Activated T-helper 1 cell treated with anti-CD3 and anti-CD28 coated beads, Interleukin-12 subunit alpha, Interleukin-12 subunit beta, Interleukin-2, Interleukin-4 antibody, amounts not matched to agents 30 ng/mL and 10 ng/mL and 1 ng/mL, durations not matched to agents 14 hours and 24 hours and 36 hours (primary cell): ENCODE results near the gene TBC1D2. TPM values are rescaled to one million over a fixed set of nuclear protein-coding genes. Genes with fewer than 3 reads are reported as not detected.

ENCODE experiments used
- DNase-seq: peaks from one replicate; pipeline ENCODE4 v3.0.0; 2021; ENCODE audit warnings: low spot score
- H3K27ac Mint-ChIP-seq: one replicate; pipeline ENCODE4 v1.8.0; 2021; ENCODE audit warnings: mild to moderate bottlenecking, mixed read lengths
- H3K27me3 Mint-ChIP-seq: one replicate; pipeline ENCODE4 v1.8.0; 2022; ENCODE audit warnings: mild to moderate bottlenecking, moderate library complexity, mixed read lengths; ENCODE audit not compliant: insufficient read depth
- H3K36me3 Mint-ChIP-seq: one replicate; pipeline ENCODE4 v1.8.0; 2021; ENCODE audit warnings: low read depth, mixed read lengths
- H3K4me1 Mint-ChIP-seq: one replicate; pipeline ENCODE4 v1.8.0; 2021; ENCODE audit warnings: low read depth, mixed read lengths
- H3K4me3 Mint-ChIP-seq: one replicate; pipeline ENCODE4 v1.8.0; 2021; ENCODE audit warnings: mild to moderate bottlenecking, moderate library complexity, mixed read lengths
- H3K9me3 Mint-ChIP-seq: one replicate; pipeline ENCODE4 v1.8.0; 2021; ENCODE audit warnings: mixed read lengths
- intact Hi-C: fragments of 100-400 bp; cut with micrococcal nuclease; formaldehyde crosslinking; loops from one replicate; pipeline ENCODE4 v1.15.1; 2024
- total RNA-seq: library from RNA; stranded (reverse); gene quantifications from 2 replicates; pipeline ENCODE4 v1.2.3, GENCODE V29; 2022

Gene TBC1D2
- total RNA-seq, 1 donor from 2014 or later = 2.2 TPM

DNA sequence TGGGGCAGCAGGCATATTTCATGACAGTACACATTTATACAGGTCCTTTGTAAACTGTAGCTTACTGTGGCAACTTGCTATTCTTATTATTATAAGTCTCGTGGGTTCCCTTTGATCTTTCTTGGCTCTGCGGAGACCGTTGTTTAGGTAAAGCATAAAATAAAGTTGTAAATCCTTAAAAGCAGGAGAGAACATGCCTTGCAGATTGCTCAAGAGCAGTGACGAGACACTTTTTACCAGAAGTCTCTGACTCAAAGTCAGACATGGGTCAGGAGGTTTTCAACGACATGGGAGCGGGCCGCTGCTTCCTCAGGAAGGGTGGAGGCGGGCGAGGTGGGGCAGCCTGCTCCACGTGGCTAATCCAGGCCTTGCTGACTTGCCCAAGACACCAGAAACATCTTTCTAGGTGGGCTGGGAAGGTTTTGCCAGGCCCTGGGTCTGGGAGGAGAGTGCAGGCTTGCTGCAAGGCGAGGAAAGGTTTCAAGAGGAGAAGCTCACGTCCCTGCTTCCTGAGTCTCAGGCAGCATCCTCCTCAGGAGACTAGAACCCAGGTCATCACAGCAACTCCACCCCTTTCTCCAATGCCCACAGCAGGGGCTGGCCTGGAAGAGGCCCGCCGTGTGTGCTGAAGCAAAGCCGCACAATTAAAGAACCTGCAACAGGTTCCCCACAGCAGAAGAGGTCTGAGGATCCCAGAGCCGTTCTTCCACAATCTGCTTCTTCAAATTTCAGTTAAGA lies 6.5 kb downstream of the TBC1D2 start:
- intact Hi-C loops = no loop called here
- H3K36me3 Mint-ChIP-seq = no peaks in the 10 kb centered on the region
- no peaks in the 10 kb centered on the region for H3K27me3 Mint-ChIP-seq
- H3K27ac Mint-ChIP-seq = peak overlapping the region; percentile 84
- DNase-seq = no peak
- H3K4me3 Mint-ChIP-seq = peak overlapping the region; percentile 31
- H3K9me3 Mint-ChIP-seq = no peaks in the 10 kb centered on the region
- H3K4me1 Mint-ChIP-seq = peaks cover 36% of the 10 kb centered on the region

DNA sequence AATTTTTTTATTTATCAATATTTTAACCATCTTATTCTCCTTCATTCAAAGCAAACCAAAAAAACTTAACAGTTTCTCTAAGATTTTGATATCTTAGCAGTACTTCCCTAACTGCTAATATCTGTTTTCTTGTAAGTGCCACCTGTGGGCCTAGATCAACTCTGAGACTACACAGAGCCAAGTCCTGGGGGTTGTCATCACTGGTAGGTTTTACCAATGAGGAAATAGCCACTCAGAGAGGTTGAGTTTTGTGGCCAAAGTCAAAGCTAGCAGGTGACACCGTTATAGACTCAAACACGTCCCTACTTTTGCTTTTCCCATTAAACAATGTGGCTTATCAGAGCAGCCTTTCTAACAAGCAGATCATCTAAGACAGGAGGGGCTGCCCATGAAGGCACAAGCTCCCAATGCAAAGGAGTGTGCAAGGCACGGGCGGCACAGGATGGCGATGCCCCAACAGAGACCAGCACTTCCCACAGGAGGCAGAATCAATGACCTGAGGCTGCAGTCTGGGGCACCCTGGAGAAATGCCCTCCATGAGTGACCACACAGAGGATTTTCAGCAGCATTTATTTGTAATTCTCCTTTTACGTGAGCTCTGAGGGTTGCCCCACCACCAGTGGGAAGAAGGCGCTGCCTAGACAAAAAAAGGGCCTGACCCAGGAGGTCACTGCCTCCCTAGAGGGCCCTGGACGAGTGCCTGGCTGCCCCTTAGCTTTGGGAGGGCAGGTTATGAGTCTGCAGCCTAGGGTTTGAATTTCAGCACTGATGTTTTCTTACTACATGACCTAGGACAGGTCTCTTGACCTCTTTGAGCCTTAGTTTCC lies 7.4 kb downstream of the TBC1D2 start:
- no peaks in the 10 kb centered on the region for H3K36me3 Mint-ChIP-seq
- H3K27me3 Mint-ChIP-seq = no peaks in the 10 kb centered on the region
- intact Hi-C loops = no loop called here
- peaks cover 28% of the 10 kb centered on the region for H3K4me1 Mint-ChIP-seq
- H3K27ac Mint-ChIP-seq = peak overlapping the region; percentile 84
- no peaks in the 10 kb centered on the region for H3K9me3 Mint-ChIP-seq
- no peak for DNase-seq
- no peak overlapping the region for H3K4me3 Mint-ChIP-seq

DNA sequence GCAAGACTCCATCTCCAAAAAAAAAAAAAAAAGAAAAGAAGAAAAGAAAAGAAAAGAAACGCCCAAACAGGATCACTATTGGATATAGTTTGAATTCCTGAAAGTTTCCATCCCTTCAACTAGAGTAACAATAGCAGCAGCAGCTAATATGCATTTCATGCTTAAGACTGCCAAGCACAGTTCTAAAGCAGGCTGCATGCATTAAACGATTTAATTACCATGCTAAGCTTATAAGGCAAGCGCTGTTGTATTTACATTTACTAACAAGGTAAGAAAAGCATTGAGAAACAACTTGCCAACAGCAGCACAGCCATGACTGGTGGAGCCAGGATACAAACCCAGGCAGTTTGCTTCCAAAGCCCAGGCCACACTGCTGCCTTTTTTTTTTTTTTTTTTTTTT lies 13.0 kb downstream of the TBC1D2 start:
- no peaks in the 10 kb centered on the region for H3K27me3 Mint-ChIP-seq
- peaks cover 2% of the 10 kb centered on the region for H3K36me3 Mint-ChIP-seq
- DNase-seq = no peak
- no peaks in the 10 kb centered on the region for H3K4me1 Mint-ChIP-seq
- no peak overlapping the region for H3K27ac Mint-ChIP-seq
- no peak overlapping the region for H3K4me3 Mint-ChIP-seq
- no peaks in the 10 kb centered on the region for H3K9me3 Mint-ChIP-seq
- intact Hi-C loops = no loop called here

DNA sequence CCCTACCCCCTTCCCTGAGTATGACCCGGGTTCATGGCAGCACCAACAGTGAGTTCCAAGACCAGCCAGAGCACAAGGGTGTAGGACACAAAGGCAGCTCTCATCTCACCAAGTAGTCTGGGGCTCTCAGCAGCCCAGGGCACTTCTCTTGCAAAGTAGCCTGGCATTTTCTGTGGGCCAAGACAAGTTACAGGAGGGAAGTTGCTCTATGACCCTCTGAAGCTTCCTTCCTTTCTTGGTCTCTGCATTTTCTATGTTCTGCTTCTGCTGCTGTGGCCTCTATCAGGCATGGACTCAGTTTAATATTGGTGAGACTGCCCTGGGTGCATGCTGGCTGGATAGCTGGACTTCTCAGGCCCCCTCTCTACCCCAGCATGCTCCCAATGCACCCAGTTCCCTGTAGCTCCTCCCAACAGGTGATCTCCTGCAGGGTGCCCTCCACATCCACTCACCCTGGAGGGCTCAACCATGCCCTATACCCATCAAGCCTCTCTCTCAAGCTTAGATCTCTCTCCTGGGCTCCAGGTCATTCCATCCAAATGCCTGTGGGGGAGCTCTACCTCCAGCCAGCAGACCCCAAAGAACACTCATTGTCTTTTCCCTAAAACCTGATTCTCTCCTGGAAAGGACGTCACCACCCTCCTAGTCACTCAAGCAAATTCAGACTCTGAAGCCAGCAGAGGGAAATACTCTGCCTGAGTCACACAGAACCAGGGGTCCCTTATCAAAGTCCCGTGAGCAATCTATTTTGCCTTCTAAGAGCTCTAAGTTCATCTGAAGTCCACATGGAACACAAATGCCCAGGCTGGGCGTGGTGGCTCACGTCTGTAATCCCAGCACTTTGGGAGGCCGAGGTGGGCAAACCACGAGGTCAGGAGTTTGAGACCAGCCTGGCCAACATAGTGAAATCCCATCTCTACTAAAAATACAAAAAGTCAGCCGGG lies 13.8 kb downstream of the TBC1D2 start:
- Mint-ChIP-seq H3K9me3 (no peaks in the 10 kb centered on the region), H3K4me1 (no peaks in the 10 kb centered on the region), H3K4me3 (no peak overlapping the region), H3K27me3 (no peaks in the 10 kb centered on the region), H3K27ac (no peak overlapping the region), H3K36me3 (peaks cover 2% of the 10 kb centered on the region)
- no peak for DNase-seq
- intact Hi-C loops = no loop called here

DNA sequence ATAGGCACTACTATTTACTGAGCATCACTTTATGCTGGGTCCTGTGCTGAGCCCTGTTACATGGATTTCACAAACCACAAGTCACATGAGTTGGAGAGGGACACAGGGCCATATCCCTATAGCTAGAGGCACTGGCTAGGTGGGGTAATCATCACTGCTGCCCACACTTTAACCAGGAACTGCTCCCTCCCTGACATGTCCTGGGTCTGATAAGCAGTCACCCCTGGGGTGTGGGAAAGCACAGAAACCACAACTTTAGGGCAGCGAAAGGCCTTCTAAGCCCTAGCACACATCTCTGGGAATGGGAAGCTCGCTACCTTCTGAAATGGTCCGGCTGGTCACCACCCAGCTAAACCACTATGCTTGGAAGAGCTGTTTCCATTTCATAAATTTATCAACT lies 15.0 kb downstream of the TBC1D2 start:
- no peaks in the 10 kb centered on the region for H3K27me3 Mint-ChIP-seq
- H3K4me3 Mint-ChIP-seq = no peak overlapping the region
- intact Hi-C loops = no loop called here
- H3K9me3 Mint-ChIP-seq = no peaks in the 10 kb centered on the region
- DNase-seq = no peak
- H3K4me1 Mint-ChIP-seq = no peaks in the 10 kb centered on the region
- no peak overlapping the region for H3K27ac Mint-ChIP-seq
- peaks cover 2% of the 10 kb centered on the region for H3K36me3 Mint-ChIP-seq

DNA sequence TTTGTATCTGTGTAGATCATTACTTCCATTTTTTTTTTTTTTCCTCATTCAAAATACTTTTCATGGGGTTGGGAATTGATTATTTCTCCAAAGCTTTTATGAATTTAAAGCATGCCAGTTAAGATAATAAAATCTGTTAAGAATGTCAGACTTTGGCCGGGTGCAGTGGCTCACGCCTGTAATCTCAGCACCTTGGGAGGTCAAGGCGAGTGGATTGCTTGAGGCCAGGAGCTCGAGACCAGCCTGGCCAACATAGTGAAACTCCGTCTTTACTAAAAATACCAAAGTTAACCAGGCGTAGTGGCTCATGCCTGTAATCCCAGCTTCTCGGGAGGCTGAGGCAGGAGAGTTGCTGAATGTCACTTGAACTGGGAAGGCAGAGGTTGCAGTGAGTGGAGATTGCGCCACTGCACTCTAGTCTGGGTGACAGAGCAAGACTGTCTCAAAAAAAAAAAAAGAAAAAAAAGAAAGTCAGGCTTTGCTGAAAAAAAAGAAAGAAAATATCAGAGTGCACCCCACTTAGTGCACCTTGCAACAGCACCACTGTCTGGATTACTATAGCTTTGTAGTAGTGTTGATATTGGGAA lies 18.5 kb downstream of the TBC1D2 start:
- H3K36me3 Mint-ChIP-seq = peaks cover 2% of the 10 kb centered on the region
- H3K9me3 Mint-ChIP-seq = no peaks in the 10 kb centered on the region
- H3K4me1 Mint-ChIP-seq = no peaks in the 10 kb centered on the region
- no peak overlapping the region for H3K27ac Mint-ChIP-seq
- H3K4me3 Mint-ChIP-seq = no peak overlapping the region
- intact Hi-C loops = no loop called here
- no peaks in the 10 kb centered on the region for H3K27me3 Mint-ChIP-seq
- DNase-seq = no peak

DNA sequence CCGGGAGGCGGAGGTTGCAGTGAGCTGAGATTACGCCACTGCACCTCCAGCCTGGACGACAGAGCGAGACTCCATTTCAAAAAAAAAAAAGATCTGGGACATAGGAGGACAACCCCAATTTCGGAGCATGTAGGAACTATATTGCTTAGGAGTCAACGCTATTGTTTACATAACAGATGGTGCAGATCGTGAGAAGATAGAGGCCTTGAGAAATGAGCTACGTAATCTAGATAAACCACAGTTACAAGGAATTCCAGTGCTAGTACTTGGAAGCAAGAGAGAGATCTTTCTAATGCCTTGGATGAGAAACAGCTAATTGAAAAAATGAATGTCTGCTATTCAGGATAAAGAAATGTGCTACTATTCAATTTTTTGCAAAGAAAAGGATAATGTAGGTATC lies 20.3 kb downstream of the TBC1D2 start:
- Mint-ChIP-seq H3K27ac (no peak overlapping the region), H3K4me1 (no peaks in the 10 kb centered on the region), H3K27me3 (no peaks in the 10 kb centered on the region), H3K4me3 (no peak overlapping the region), H3K36me3 (peaks cover 10% of the 10 kb centered on the region), H3K9me3 (no peaks in the 10 kb centered on the region)
- intact Hi-C loops = no loop called here
- DNase-seq = no peak

DNA sequence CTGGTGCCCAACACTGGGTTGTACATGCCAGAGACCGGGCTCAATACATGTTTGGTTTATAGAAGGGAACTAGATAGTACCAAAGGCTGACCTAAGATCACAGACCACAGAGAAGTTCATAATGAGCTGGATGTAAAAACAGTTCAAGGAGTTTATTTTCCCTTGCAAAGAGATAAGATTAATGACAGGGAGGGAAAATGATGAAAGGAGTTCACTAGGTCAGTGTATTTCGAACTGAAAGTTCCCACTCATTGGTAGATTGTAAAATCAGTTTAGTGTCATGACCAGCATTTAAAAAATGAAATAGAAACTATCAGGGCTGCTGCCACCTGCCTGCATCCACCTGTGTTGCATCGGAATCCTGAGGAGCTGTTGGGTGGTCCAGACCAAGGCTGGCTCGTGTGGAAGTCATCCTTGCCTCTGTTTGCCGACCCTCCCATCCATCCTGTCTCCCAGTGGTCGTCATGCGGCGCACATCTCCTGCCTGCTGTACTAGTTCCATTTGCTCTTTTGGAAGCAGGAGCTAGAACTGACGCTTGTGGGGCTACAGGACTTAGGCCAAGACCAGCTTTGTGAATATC lies 21.1 kb downstream of the TBC1D2 start:
- peaks cover 8% of the 10 kb centered on the region for H3K36me3 Mint-ChIP-seq

DNA sequence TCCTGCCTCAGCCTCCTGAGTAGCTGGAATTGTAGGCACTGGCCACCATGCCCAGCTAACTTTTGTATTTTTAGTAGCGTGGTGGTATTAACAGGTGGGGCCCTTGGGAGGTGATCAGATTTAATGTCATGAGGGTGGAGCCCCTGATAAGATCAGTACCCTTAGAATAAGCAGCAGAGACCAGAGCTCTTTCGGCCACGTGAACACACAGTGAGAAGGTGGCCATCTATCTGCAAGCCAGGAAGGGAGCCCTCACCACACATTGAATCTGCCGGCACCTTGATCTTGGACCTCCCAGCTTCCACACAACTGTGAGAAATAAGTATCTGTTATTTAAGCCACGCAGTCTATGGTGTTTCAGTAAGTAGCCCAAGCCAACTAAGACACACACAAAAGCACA lies 22.5 kb downstream of the TBC1D2 start:
- no peaks in the 10 kb centered on the region for H3K9me3 Mint-ChIP-seq
- no peak overlapping the region for H3K27ac Mint-ChIP-seq
- DNase-seq = no peak
- H3K4me3 Mint-ChIP-seq = no peak overlapping the region
- no peaks in the 10 kb centered on the region for H3K27me3 Mint-ChIP-seq
- H3K36me3 Mint-ChIP-seq = peaks cover 8% of the 10 kb centered on the region
- no peaks in the 10 kb centered on the region for H3K4me1 Mint-ChIP-seq
- intact Hi-C loops = no loop called here

More for the DNA sequence above, 21.1 kb downstream of the TBC1D2 start:
- no peak for DNase-seq
- intact Hi-C loops = no loop called here
- Mint-ChIP-seq H3K4me1 (no peaks in the 10 kb centered on the region), H3K27me3 (no peaks in the 10 kb centered on the region), H3K27ac (no peak overlapping the region), H3K9me3 (no peaks in the 10 kb centered on the region), H3K4me3 (no peak overlapping the region)

DNA sequence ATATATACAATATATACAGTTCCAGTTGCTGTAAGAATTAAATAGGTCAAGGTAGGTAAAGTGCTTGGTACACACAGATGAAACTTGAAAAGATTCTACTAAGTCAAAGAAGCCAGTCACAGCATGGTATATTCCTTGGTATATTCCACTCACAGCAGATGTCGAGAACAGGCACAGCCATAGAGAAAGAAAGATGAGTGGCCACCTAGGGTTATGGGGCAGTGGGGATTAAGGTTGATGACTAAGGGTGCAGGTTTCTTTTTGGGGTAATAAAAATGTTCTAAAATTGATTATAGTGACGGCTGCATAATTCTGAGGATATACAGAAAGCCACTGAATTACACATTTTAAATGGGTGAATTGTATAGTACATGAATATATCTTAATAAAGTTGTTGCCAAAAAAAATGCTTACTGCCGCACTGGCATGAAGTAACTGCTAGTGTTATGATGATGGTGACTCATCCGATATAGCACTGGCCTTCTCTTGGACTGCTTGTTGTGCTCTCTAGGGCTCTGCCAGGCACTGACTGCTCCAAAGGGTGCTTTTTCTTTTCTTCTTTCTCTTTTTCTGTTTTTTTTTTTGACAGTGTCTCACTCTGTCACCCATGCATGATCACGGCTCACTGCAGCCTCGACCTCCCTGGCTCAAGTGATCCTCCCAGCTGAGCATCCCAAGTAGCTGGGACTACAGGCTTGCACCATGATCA lies 23.5 kb downstream of the TBC1D2 start:
- DNase-seq = no peak
- no peak overlapping the region for H3K27ac Mint-ChIP-seq
- no peaks in the 10 kb centered on the region for H3K27me3 Mint-ChIP-seq
- no peaks in the 10 kb centered on the region for H3K9me3 Mint-ChIP-seq
- H3K4me3 Mint-ChIP-seq = no peak overlapping the region
- intact Hi-C loops = no loop called here
- peaks cover 8% of the 10 kb centered on the region for H3K36me3 Mint-ChIP-seq
- H3K4me1 Mint-ChIP-seq = no peaks in the 10 kb centered on the region

DNA sequence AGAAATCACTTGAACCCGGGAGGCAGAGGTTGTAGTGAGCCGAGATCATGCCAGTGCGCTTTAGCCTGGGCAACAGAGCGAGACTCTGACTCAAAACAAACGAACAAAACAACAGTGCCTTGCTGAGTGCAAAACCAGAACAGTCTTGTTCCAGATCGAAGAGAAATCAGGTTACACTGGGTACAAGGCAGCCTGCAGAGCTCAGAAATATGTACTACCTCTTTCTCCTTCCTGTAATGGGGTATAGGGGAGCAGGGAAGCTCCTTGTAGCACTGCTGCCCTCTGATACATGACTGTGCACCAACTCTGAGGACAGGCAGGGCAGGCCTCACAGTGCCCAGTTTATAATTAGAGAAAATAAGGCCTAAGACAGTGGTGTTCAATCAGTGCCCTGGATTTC lies 24.7 kb downstream of the TBC1D2 start:
- Mint-ChIP-seq H3K4me3 (no peak overlapping the region), H3K36me3 (peaks cover 8% of the 10 kb centered on the region), H3K4me1 (no peaks in the 10 kb centered on the region), H3K27me3 (no peaks in the 10 kb centered on the region), H3K27ac (no peak overlapping the region), H3K9me3 (no peaks in the 10 kb centered on the region)
- DNase-seq = no peak
- intact Hi-C loops = no loop called here

DNA sequence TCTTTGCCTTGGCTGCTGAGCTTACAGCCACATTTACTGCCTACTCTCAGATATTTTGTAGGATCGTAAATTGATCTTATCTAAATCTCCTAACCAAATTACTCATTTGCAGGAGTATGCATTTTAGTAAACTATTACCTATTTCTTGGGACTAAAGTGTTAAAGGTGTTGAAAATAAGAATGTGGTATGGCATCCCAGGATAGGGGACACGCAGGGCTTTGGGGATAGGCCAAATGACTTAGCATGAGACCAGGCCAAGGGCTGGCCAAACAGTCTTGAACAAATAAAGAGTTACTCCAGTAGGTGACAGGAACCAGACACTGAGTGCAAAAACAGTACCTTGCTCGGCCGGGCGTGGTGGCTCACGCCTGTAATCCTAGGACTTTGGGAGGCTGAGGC lies 25.1 kb downstream of the TBC1D2 start:
- peaks cover 8% of the 10 kb centered on the region for H3K36me3 Mint-ChIP-seq
- H3K4me1 Mint-ChIP-seq = no peaks in the 10 kb centered on the region
- H3K9me3 Mint-ChIP-seq = no peaks in the 10 kb centered on the region
- H3K27me3 Mint-ChIP-seq = no peaks in the 10 kb centered on the region
- H3K4me3 Mint-ChIP-seq = no peak overlapping the region
- intact Hi-C loops = no loop called here
- no peak for DNase-seq
- no peak overlapping the region for H3K27ac Mint-ChIP-seq
